OCI-M2 (cell line): ENCODE measurements around the gene SULT1C4.
"Not testable (repeated sequence)": the region's sequence is repeated elsewhere in the genome, so short reads cannot be mapped to it uniquely, and the experiment has no call there.

Experiments
- DNase-seq: peaks from one replicate; lab custom pipeline; 2025; ENCODE audit not compliant: unreplicated experiment; lab: John Stamatoyannopoulos, UW

The SULT1C4 gene

GRCh38 chr2:108377815-108378630 is at the start of gene SULT1C4:
TSS of gene SULT1C4 (plus strand) at chr2:108377954. CDS start at chr2:108378338, 384 bp downstream.
- no peak for DNase-seq

- no peak for DNase-seq
These were observed 48.0 kb upstream of the SULT1C4 start for GRCh38 chr2:108329771-108330170.

DNA sequence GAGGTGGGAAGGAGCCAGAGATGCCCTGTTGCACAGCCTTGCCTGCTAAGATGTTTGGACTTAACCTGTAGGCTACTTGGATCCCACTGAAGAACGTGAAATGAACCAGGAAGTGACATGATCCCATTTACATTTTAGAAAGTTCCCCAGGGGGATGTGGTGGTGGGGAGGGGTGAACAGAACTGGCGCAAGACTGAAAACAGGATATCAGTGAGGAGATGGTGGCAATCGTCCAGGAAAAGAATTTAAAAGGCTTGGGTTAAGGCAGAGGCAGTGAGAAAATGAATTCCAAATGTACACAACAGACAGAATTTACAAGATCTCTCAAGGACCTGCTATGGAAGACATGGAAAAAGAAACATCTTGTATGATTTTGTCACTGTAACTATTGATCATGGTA is 46.8 kb upstream of the SULT1C4 start:
- no peak for DNase-seq

DNA sequence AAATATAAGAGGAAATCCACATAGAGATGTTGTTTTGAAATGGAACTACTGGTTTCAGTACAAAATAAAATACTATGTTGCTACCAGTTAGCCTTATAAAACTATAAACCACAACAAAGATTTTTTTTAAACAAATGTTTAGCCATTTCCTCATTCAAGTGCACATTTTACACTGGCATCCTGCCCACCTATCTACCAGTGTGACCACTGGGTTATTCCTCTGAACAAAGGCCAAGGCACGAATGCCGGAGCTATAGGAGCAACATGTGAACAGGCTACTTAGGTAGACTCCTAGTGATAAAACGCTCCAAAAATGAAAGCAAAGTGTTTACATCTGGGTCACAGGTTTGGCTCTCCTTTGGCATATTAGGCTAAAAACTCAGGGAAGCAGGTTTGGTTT is 31.8 kb upstream of the SULT1C4 start:
- no peak for DNase-seq

- DNase-seq: no peak
These were observed 30.9 kb upstream of the SULT1C4 start for GRCh38 chr2:108346827-108347226.

DNA sequence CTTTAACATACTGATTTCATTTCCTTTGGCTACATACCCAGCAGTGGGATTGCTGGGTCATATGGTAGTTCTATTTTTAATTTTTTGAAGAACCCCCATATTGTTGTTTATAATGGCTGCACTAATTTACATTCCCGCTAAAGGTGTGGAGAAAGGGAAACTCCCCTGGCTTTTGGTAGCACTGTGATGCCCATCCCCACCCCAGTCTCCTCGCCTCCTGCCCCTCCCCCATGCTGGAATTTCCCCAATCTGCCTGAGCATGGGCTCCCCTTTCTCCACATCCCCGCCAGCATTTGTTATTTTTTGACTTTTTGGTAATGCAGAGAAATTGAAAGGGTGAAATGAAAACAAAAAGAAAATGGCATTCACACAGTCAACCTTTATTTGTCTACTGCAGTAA is 30.0 kb upstream of the SULT1C4 start:
- no peak for DNase-seq

GRCh38 chr2:108348816-108349570 is 28.8 kb upstream of the SULT1C4 start:
- no peak for DNase-seq

GRCh38 chr2:108349571-108349928 is 28.2 kb upstream of the SULT1C4 start:
- no peak for DNase-seq

- DNase-seq: no peak
These were observed 25.9 kb upstream of the SULT1C4 start for GRCh38 chr2:108351889-108352288.

GRCh38 chr2:108354136-108354535 is 23.6 kb upstream of the SULT1C4 start:
- no peak for DNase-seq

DNA sequence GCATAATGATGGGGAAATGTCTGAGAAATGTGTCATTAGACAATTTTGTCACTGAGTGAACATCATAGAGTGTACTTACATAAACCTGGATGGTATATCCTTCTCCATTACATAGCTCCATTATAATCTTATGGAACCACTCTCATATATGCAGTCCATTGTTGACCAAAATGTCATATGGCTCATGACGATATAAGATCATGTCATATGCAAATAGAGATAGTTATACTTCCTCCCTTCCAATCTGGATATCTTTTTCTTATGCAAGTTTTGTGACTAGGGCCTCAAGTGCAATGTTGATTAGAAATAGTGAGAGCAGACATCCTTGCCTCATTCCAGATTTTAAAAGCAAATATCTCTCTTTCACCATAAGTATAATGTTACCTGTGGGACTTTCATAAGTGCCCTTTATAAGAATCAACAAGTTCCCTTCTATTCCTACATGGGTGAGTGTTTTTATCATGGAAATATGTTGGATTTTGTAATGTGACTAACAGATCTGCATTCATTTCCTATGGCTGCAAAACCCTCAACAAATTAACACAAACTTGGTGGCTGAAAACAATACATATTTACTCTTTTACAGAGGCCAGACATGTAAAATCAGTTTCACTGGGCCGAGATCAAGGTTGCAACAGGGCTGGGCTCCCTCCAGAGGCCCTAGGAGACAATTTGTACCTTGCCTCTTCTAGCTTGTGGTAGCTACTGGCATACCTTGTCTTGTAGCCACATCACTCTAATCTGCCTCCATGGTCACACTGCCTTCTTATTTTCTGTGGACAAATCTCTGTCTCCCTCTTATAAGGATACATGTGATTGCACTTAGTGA is 21.6 kb upstream of the SULT1C4 start:
- no peak for DNase-seq

DNA sequence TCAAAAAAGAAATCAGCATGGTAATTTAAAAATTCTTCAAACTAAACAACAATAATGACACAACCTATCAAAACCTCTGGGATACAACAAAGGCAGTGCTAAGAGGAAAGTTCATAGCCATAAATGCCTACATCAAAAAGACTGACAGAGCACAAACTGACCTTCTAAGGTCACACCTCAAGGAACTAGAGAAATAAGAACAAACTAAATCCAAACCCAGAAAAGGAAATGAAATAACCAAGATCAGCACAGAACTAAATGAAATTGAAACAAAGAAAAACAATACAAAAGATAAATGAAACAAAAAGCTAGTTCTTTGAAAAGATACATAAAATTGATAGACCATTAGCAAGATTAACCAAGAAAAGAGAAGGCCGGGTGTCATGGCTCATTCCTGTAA is 18.4 kb upstream of the SULT1C4 start:
- DNase-seq: not testable (repeated sequence)

DNA sequence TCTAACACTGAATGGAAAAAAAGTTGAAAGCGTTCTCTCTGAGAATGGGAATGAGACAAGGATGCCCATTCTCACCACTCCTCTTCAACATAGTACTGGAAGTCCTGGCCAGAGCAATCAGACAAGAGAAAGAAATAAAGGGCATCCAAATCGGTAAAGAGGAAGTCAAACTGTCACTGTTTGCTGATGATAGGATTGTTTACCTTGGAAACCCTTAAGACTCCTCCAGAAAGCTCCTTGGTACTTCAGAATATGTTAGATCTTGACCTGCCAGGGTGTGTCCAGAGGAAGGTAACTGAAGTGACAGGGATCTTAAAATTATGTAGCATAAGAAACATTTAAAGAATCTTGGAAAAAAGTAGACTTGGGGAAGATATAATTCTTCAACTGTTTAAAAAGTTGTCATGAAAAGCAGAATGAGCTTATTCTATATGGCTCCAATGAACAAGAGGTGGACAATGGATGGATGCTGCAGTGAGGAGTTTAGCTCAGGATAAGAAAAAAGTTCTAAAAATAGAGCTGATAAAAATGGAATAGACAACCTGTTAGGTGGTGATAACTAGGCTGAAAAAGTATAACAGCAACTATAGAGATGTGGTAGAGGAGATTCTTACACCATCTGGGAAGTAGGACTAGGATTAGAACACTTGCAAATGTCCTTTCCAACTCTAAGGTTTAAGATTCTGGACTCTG is 16.8 kb upstream of the SULT1C4 start:
- no peak for DNase-seq

DNA sequence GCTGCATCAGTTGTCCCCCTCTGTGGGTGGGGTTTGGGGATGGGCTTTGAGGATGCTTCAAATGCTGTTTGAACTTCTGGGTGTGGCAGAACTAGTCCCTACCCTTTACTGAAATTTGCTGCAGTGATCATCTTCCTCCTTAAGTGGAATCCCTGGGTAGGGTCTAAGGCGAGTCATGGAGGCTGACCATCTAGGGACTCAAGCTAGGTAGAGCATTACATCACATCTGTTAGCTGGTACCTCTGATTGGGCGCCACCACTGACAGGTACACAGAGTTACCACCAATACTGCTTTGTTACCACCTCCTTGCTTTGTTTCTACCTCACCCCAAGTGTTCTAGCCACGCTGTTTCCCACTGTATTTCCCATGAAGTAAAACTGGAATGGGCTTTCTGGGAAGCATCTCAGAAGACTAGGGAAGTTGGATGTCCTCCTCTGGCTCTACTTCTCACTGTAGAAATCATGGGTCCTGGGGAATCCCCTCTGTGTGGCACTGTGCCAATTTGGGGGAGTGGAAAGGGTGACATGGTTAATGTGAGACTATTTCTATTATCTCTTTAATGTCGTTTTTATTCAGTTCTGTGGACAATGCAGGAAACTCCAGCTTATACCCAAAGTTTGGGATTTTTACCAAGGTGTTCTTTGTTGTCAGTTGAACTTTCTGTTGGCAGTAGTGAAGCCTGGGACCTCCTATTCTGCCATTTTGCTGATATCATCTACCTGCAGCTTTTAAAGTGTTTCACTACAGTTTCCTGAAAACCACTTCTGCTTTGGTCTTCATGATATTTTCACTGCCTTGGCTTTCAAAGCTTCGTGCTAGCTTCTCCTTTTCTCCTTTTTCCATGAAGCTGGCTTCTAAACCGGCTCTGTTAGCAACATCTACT is 14.5 kb upstream of the SULT1C4 start:
- DNase-seq: no peak

- DNase-seq: no peak
These were observed 13.9 kb upstream of the SULT1C4 start for GRCh38 chr2:108363908-108364225.

GRCh38 chr2:108364676-108365297 is 13.0 kb upstream of the SULT1C4 start:
- no peak for DNase-seq

- no peak for DNase-seq
These were observed 12.1 kb upstream of the SULT1C4 start for GRCh38 chr2:108365656-108366055.

GRCh38 chr2:108367014-108367413 is 10.7 kb upstream of the SULT1C4 start:
- no peak for DNase-seq

- DNase-seq: no peak
These were observed 10.1 kb upstream of the SULT1C4 start for GRCh38 chr2:108367561-108368175.
